GM23338 (cell line): Measurements from ENCODE around the gene PSMB7. TPM values are rescaled to one million over a fixed set of nuclear protein-coding genes. Genes with fewer than 3 reads are reported as not detected.

Source experiments
- ATAC-seq: fragments of 200-7000 bp; cut with Tn5 transposase; 3 replicates; pipeline ENCODE4 v1.9.1; 2020
- DNase-seq: peaks from one replicate; pipeline ENCODE4 v3.0.0-alpha.2; 2015; ENCODE audit warnings: low spot score
- H2AFZ ChIP-seq: fragments of 200-600 bp; sonication (generic); 2 replicates; pipeline ENCODE4 v1.8.0; 2016; ENCODE audit warnings: antibody characterized with exemption, mild to moderate bottlenecking, moderate library complexity
- H3F3A ChIP-seq: fragments of 200-600 bp; sonication (generic); replicated peaks from 2 replicates; pipeline ENCODE4 v1.8.0; 2017; ENCODE audit warnings: antibody characterized with exemption, mixed run types, low read depth
- H3K27ac ChIP-seq: fragments of 200-600 bp; sonication (generic); 2 replicates; pipeline ENCODE4 v1.6.1; 2016; ENCODE audit warnings: low read depth
- H3K27me3 ChIP-seq: fragments of 200-600 bp; sonication (generic); 2 replicates; pipeline ENCODE4 v1.8.0; 2016; ENCODE audit warnings: mild to moderate bottlenecking, mixed run types, moderate library complexity; ENCODE audit not compliant: insufficient read depth
- H3K36me3 ChIP-seq: fragments of 200-600 bp; sonication (generic); 2 replicates; pipeline ENCODE4 v1.8.0; 2016; ENCODE audit warnings: mild to moderate bottlenecking; ENCODE audit not compliant: insufficient read depth
- H3K4me1 ChIP-seq: fragments of 200-600 bp; sonication (generic); 2 replicates; pipeline ENCODE4 v1.8.0; 2016; ENCODE audit warnings: mild to moderate bottlenecking, moderate library complexity; ENCODE audit not compliant: insufficient read depth
- H3K4me2 ChIP-seq: fragments of 200-600 bp; sonication (generic); 2 replicates; pipeline ENCODE4 v1.7.1; 2017; ENCODE audit warnings: mixed run types
- H3K4me3 ChIP-seq: fragments of 200-600 bp; sonication (generic); 2 replicates; pipeline ENCODE4 v1.6.1; 2016; ENCODE audit warnings: mixed run types
- H3K79me2 ChIP-seq: fragments of 200-600 bp; sonication (generic); replicated peaks from 2 replicates; pipeline ENCODE4 v1.8.0; 2017; ENCODE audit warnings: mild to moderate bottlenecking; ENCODE audit not compliant: insufficient read depth
- H3K9me2 ChIP-seq: fragments of 200-600 bp; sonication (generic); 2 replicates; pipeline ENCODE4 v1.8.0; 2017; ENCODE audit not compliant: insufficient read depth
- H4K20me1 ChIP-seq: fragments of 200-600 bp; sonication (generic); replicated peaks from 2 replicates; pipeline ENCODE4 v1.8.0; 2017; ENCODE audit warnings: mild to moderate bottlenecking; ENCODE audit not compliant: insufficient read depth
- H3K27ac Mint-ChIP-seq: 2 replicates; pipeline ENCODE4 v1.8.0; 2020; ENCODE audit warnings: inconsistent platforms, mild to moderate bottlenecking, moderate library complexity, mixed read lengths
- H3K27me3 Mint-ChIP-seq: 3 replicates; pipeline ENCODE4 v1.8.0; 2022; ENCODE audit warnings: low read depth, mild to moderate bottlenecking, moderate library complexity, mixed read lengths, inconsistent platforms; ENCODE audit not compliant: insufficient read depth, poor library complexity
- H3K36me3 Mint-ChIP-seq: 3 replicates; pipeline ENCODE4 v1.8.0; 2021; ENCODE audit warnings: low read depth, mild to moderate bottlenecking, inconsistent platforms, moderate library complexity, mixed read lengths
- H3K4me1 Mint-ChIP-seq: 3 replicates; pipeline ENCODE4 v1.8.0; 2020; ENCODE audit warnings: mild to moderate bottlenecking, inconsistent platforms, mixed read lengths
- H3K4me3 Mint-ChIP-seq: 3 replicates; pipeline ENCODE4 v1.8.0; 2021; ENCODE audit warnings: moderate library complexity, mild to moderate bottlenecking, inconsistent platforms, mixed read lengths
- H3K9me3 Mint-ChIP-seq: 3 replicates; pipeline ENCODE4 v1.8.0; 2020; ENCODE audit warnings: moderate library complexity, mild to moderate bottlenecking, inconsistent platforms, mixed read lengths
- CREB1 ChIP-seq: fragments of 250-450 bp; sonication (Bioruptor Pico); IDR thresholded peaks from 2 replicates; pipeline ENCODE4 v1.5.0; 2020; ENCODE audit warnings: low read depth, mild to moderate bottlenecking, moderate library complexity
- EZH2phosphoT487 ChIP-seq: fragments of 200-600 bp; sonication (generic); IDR thresholded peaks from one replicate; pipeline ENCODE4 v1.8.1; 2018; ENCODE audit warnings: antibody characterized with exemption; ENCODE audit not compliant: unreplicated experiment
- JUNB ChIP-seq: IDR thresholded peaks from one replicate; pipeline ENCODE4 v1.6.1; 2016; ENCODE audit warnings: antibody characterized with exemption; ENCODE audit not compliant: unreplicated experiment
- NANOG ChIP-seq: IDR thresholded peaks from 2 replicates; pipeline ENCODE4 v1.6.1; 2016; ENCODE audit warnings: antibody characterized with exemption, borderline replicate concordance
- POLR2AphosphoS5 ChIP-seq: IDR thresholded peaks from 2 replicates; pipeline ENCODE4 v1.6.1; 2016; ENCODE audit warnings: antibody characterized with exemption, low read depth
- STAT1 ChIP-seq: IDR thresholded peaks from one replicate; pipeline ENCODE4 v1.6.1; 2016; ENCODE audit warnings: antibody characterized with exemption; ENCODE audit not compliant: unreplicated experiment
- ZNF114 ChIP-seq: fragments of 250-450 bp; sonication (Bioruptor Pico); IDR thresholded peaks from 2 replicates; pipeline ENCODE4 v1.5.0; 2020; ENCODE audit warnings: mild to moderate bottlenecking, moderate library complexity
- ZNF331 ChIP-seq: fragments of 250-450 bp; sonication (Bioruptor Pico); IDR thresholded peaks from 2 replicates; pipeline ENCODE4 v1.5.0; 2020; ENCODE audit warnings: low read depth, mild to moderate bottlenecking, moderate library complexity
- polyA plus RNA-seq: library from polyadenylated mRNA; unstranded; fragments of >200 nt; fragmentation: Nextera tagmentation; extraction: Ambion mirVana; gene quantifications from 2 replicates; pipeline ENCODE4 v1.2.1, GENCODE V29; 2016
- total RNA-seq: library from RNA; depleted of rRNA; stranded (reverse); fragments of >200 nt; shearing (Covaris generic); gene quantifications from 2 replicates; pipeline ENCODE4 v1.2.3, GENCODE V29; 2014
- TF ChIP-seq, protein P1 (sequence below): IDR thresholded peaks from 2 replicates; pipeline ENCODE4 v1.6.1; 2016; ENCODE audit warnings: antibody characterized with exemption
- TF ChIP-seq, protein P2 (sequence below): IDR thresholded peaks from one replicate; pipeline ENCODE4 v1.6.1; 2018; ENCODE audit warnings: antibody characterized with exemption; ENCODE audit not compliant: unreplicated experiment
- TF ChIP-seq, protein P3 (sequence below), 2 experiments: fragments of 200-600 bp in 1 of 2; sonication (generic) in 1 of 2; conservative IDR thresholded peaks; 2 replicates each; pipeline versions ENCODE4 v1.5.1 to v1.6.1; 2016 to 2017; ENCODE audit warnings: antibody characterized with exemption in 2 of 2, low read depth in 2 of 2, mild to moderate bottlenecking in 2 of 2, moderate library complexity in 1 of 2

PSMB7 gene
- total and polyA plus RNA-seq, 2 experiments from 2014 or later, result 255 to 268 TPM

DNA sequence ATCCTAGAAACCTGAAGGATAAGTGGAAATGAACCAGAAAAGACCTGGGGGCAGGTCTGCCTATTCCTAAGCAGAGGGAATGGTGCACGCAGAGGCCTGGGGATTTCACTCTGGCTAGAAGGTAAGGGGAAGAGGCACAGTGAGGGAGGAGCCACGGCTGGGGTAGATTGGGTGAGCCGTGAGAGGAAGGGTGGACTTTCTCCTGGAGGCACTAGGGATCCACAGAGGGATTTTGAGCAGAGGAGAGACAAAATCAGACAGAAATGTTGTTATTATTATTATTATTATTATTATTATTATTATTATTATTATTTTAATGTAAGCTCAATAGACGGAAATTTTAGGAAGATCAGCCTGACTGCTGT, 32.0 kb upstream of the PSMB7 start:
- no peak for TF ChIP-seq CREB1 (CRISPR knock-in tag)
- TF ChIP-seq NANOG, result no peak
- TF ChIP-seq, protein P1, sequence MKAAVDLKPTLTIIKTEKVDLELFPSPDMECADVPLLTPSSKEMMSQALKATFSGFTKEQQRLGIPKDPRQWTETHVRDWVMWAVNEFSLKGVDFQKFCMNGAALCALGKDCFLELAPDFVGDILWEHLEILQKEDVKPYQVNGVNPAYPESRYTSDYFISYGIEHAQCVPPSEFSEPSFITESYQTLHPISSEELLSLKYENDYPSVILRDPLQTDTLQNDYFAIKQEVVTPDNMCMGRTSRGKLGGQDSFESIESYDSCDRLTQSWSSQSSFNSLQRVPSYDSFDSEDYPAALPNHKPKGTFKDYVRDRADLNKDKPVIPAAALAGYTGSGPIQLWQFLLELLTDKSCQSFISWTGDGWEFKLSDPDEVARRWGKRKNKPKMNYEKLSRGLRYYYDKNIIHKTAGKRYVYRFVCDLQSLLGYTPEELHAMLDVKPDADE, result no peak
- TF ChIP-seq, protein P2, sequence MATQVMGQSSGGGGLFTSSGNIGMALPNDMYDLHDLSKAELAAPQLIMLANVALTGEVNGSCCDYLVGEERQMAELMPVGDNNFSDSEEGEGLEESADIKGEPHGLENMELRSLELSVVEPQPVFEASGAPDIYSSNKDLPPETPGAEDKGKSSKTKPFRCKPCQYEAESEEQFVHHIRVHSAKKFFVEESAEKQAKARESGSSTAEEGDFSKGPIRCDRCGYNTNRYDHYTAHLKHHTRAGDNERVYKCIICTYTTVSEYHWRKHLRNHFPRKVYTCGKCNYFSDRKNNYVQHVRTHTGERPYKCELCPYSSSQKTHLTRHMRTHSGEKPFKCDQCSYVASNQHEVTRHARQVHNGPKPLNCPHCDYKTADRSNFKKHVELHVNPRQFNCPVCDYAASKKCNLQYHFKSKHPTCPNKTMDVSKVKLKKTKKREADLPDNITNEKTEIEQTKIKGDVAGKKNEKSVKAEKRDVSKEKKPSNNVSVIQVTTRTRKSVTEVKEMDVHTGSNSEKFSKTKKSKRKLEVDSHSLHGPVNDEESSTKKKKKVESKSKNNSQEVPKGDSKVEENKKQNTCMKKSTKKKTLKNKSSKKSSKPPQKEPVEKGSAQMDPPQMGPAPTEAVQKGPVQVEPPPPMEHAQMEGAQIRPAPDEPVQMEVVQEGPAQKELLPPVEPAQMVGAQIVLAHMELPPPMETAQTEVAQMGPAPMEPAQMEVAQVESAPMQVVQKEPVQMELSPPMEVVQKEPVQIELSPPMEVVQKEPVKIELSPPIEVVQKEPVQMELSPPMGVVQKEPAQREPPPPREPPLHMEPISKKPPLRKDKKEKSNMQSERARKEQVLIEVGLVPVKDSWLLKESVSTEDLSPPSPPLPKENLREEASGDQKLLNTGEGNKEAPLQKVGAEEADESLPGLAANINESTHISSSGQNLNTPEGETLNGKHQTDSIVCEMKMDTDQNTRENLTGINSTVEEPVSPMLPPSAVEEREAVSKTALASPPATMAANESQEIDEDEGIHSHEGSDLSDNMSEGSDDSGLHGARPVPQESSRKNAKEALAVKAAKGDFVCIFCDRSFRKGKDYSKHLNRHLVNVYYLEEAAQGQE, result no peak
- no peak for TF ChIP-seq STAT1
- no peak for TF ChIP-seq POLR2AphosphoS5
- TF ChIP-seq EZH2phosphoT487, result no peak
- TF ChIP-seq, protein P3, sequence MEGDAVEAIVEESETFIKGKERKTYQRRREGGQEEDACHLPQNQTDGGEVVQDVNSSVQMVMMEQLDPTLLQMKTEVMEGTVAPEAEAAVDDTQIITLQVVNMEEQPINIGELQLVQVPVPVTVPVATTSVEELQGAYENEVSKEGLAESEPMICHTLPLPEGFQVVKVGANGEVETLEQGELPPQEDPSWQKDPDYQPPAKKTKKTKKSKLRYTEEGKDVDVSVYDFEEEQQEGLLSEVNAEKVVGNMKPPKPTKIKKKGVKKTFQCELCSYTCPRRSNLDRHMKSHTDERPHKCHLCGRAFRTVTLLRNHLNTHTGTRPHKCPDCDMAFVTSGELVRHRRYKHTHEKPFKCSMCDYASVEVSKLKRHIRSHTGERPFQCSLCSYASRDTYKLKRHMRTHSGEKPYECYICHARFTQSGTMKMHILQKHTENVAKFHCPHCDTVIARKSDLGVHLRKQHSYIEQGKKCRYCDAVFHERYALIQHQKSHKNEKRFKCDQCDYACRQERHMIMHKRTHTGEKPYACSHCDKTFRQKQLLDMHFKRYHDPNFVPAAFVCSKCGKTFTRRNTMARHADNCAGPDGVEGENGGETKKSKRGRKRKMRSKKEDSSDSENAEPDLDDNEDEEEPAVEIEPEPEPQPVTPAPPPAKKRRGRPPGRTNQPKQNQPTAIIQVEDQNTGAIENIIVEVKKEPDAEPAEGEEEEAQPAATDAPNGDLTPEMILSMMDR (conservative IDR thresholded peaks at IDR 0.05; ENCODE audit: low read depth in 2 of 2), result no peak
- TF ChIP-seq ZNF114 (CRISPR knock-in tag), result no peak
- no peak for TF ChIP-seq ZNF331
- TF ChIP-seq JUNB, result no peak
- no peak overlapping the region for H3K4me3 Mint-ChIP-seq
- H3K4me1 ChIP-seq, result 0 out of 2 replicates have a peak, but pooled peaks cover 8% of the 10 kb centered on the region
- H3K4me2 ChIP-seq, result no peak overlapping the region
- 0 out of 2 replicates have a peak, but pooled peaks cover 9% of the 10 kb centered on the region for H3F3A ChIP-seq
- 0 out of 2 replicates have a peak overlapping the region, but pooled peaks have one; percentile 8 for H3K27ac Mint-ChIP-seq
- peak overlapping the region; percentile 39; the same call in 1 of the 2 replicates for H2AFZ ChIP-seq
- no peak overlapping the region for H3K4me3 ChIP-seq
- H4K20me1 ChIP-seq, result no peaks in the 10 kb centered on the region
- H3K4me1 Mint-ChIP-seq, result peaks cover 16% of the 10 kb centered on the region; the same call in 2 of the 3 replicates
- no peak for DNase-seq
- H3K27me3 Mint-ChIP-seq, result peaks cover 25% of the 10 kb centered on the region
- H3K27me3 ChIP-seq, result peaks cover 18% of the 10 kb centered on the region
- H3K36me3 Mint-ChIP-seq, result no peaks in the 10 kb centered on the region
- no peaks in the 10 kb centered on the region; the same call in 1 of the 3 replicates for H3K9me3 Mint-ChIP-seq
- no peaks in the 10 kb centered on the region for H3K9me2 ChIP-seq
- no peaks in the 10 kb centered on the region for H3K36me3 ChIP-seq
- no peaks in the 10 kb centered on the region for H3K79me2 ChIP-seq
- no peak overlapping the region for H3K27ac ChIP-seq
- ATAC-seq, result no peak
